ENCODE measurements around the gene TERB2.
"Not testable (repeated sequence)": the region's sequence is repeated elsewhere in the genome, so short reads cannot be mapped to it uniquely, and the experiment has no call there.

- TF ChIP-seq CTCF, POLR2A (IDR thresholded peaks at IDR 0.05): not testable (repeated sequence)
These were observed 32.4 kb downstream of the TERB2 start for GRCh38 chr15:44988870-44989219.
